GM19025 (cell line): ENCODE measurements around the gene PRSS21.

ENCODE experiments used
- ATAC-seq: cut with Tn5 transposase; IDR thresholded peaks from one replicate; pipeline ENCODE4 v1.9.1; 2021; ENCODE audit warnings: mild to moderate bottlenecking, low read depth, moderate library complexity; ENCODE audit not compliant: unreplicated experiment

PRSS21 gene

GRCh38 chr16:2840914-2841313, 23.9 kb downstream of the PRSS21 start:
- no peak for ATAC-seq

GRCh38 chr16:2841606-2842339, 24.7 kb downstream of the PRSS21 start:
- ATAC-seq: no peak

GRCh38 chr16:2842340-2843000, 25.4 kb downstream of the PRSS21 start:
- no peak for ATAC-seq

- ATAC-seq: no peak
Observed at GRCh38 chr16:2843526-2843925, 26.5 kb downstream of the PRSS21 start.

- no peak for ATAC-seq
Observed at GRCh38 chr16:2845116-2845515, 28.1 kb downstream of the PRSS21 start.

- ATAC-seq: no peak
Observed at GRCh38 chr16:2846511-2847310, 29.7 kb downstream of the PRSS21 start.

- ATAC-seq: no peak
Observed at GRCh38 chr16:2848933-2849725, 32.1 kb downstream of the PRSS21 start.

GRCh38 chr16:2852003-2852730, 35.1 kb downstream of the PRSS21 start:
- ATAC-seq: no peak

- ATAC-seq: no peak
Observed at GRCh38 chr16:2852731-2853507, 35.9 kb downstream of the PRSS21 start.

- no peak for ATAC-seq
Observed at GRCh38 chr16:2853531-2854073, 36.6 kb downstream of the PRSS21 start.

GRCh38 chr16:2854700-2855309, 37.8 kb downstream of the PRSS21 start:
- ATAC-seq: no peak

GRCh38 chr16:2855536-2855935, 38.5 kb downstream of the PRSS21 start:
- no peak for ATAC-seq

GRCh38 chr16:2856061-2856670, 39.1 kb downstream of the PRSS21 start:
- ATAC-seq: no peak

GRCh38 chr16:2856686-2857450, 39.8 kb downstream of the PRSS21 start:
- no peak for ATAC-seq

- ATAC-seq: no peak
Observed at GRCh38 chr16:2857451-2858244, 40.6 kb downstream of the PRSS21 start, which contains the start of gene PRSS22. TSS of gene PRSS22 (minus strand) at chr16:2858170. CDS start at chr16:2858104, 66 bp downstream.

GRCh38 chr16:2858245-2859025, 41.4 kb downstream of the PRSS21 start:
- no peak for ATAC-seq
